HG03521 (cell line): ENCODE results near the gene CD63.

Experiments used
- ATAC-seq: cut with Tn5 transposase; IDR thresholded peaks from one replicate; pipeline ENCODE4 v1.9.1; 2021; ENCODE audit warnings: mild to moderate bottlenecking, moderate library complexity; ENCODE audit not compliant: unreplicated experiment

Gene CD63

GRCh38 chr12:55723516-55724225 is 5.1 kb downstream of the CD63 start:
- ATAC-seq = no peak

DNA sequence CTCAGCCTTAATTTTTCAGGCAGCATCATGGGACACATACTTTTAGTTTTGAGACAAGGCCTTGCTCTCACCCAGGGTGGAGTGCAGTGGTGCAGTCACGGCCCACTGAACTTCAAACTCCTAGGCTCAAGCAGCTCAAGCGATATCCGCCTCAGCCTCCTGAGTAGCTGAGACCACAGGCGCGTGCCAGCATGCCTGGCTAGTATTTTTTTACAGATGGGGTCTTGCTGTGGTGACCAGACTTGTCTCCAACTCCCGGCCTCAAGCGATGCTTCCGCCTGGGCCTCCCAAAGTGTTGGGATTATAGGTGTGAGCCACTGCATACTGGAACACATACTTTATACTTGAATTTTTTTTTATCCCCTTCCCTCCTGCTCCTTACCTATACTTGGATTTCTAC is 5.9 kb downstream of the CD63 start:
- ATAC-seq = no peak

GRCh38 chr12:55721601-55722213 is 7.1 kb downstream of the CD63 start:
- no peak for ATAC-seq

DNA sequence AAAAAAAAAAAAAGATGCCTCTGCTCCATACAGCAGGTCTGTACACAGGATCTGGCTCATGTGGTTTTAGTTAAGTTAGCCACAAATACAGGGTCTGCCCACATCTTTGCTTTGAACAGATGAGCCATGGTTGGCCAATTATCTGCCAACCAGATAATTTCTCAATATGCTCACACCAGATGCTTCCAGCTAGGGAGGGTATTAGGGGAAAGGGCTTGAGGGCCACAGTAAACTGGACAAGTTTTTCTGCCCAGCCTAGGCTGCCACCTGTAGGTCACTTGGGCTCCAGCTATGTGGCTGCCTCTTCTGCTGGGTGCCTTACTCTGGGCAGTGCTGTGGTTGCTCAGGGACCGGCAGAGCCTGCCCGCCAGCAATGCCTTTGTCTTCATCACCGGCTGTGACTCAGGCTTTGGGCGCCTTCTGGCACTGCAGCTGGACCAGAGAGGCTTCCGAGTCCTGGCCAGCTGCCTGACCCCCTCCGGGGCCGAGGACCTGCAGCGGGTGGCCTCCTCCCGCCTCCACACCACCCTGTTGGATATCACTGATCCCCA is 7.8 kb downstream of the CD63 start:
- no peak for ATAC-seq

- ATAC-seq = no peak
These were observed 8.7 kb downstream of the CD63 start, which contains the start of gene RDH5 for GRCh38 chr12:55720071-55720564. Gene RDH5 (plus strand): TSS chr12:55720393. CDS start chr12:55721185, 792 bp downstream.

- no peak for ATAC-seq
These were observed 9.4 kb downstream of the CD63 start for GRCh38 chr12:55719371-55719770.

- ATAC-seq = no peak
These were observed 10.1 kb downstream of the CD63 start for GRCh38 chr12:55718624-55719275.

DNA sequence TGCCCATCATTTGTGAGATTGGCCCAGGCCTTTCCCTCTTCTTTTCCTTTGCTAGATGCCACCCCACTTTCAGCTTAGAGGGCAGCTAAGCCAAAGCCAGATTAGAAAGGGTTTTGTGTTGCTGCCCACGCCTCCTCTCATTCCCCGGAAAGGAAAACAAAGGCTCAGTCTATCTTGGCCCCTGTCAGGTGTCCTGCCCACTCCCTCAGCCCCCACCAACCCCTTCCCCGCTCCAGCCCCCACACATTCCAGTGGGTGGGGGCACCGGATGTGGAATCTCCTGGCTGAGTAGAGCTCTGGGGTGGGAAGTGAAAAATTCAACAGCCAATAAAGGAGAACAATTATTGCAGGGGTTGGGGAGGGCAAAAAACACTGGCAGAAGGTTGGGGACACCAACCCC is 10.8 kb downstream of the CD63 start:
- ATAC-seq = no peak

- ATAC-seq = no peak
These were observed 11.5 kb downstream of the CD63 start for GRCh38 chr12:55717011-55718007.

DNA sequence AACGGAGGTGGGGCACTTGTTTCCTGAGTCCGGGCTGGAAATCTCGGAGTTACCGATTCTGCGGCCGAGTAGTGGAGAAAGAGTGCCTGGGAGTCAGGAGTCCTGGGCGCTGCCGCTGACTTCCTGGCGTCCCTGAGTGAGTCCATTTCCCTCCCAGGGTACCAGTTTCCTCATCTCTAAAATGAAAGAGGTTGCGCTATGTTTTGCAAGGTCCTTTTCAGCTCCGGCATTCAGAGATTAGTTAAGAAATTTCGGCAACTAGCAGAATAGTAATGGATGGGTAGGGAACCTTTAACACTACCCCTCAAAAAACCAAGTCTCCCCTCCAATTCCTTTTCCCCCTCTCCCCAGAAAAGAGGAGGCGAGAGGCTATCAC is 12.2 kb downstream of the CD63 start:
- peak; percentile 24 for ATAC-seq

- peak; percentile 93 for ATAC-seq
These were observed 12.8 kb downstream of the CD63 start, which contains the start of gene BLOC1S1 for GRCh38 chr12:55715833-55716581. Gene BLOC1S1 (plus strand): TSS chr12:55716046. CDS start chr12:55716052, 6 bp downstream.

GRCh38 chr12:55715169-55715764 is 13.5 kb downstream of the CD63 start:
- ATAC-seq = no peak

- no peak for ATAC-seq
These were observed 15.1 kb downstream of the CD63 start for GRCh38 chr12:55713721-55714120.

DNA sequence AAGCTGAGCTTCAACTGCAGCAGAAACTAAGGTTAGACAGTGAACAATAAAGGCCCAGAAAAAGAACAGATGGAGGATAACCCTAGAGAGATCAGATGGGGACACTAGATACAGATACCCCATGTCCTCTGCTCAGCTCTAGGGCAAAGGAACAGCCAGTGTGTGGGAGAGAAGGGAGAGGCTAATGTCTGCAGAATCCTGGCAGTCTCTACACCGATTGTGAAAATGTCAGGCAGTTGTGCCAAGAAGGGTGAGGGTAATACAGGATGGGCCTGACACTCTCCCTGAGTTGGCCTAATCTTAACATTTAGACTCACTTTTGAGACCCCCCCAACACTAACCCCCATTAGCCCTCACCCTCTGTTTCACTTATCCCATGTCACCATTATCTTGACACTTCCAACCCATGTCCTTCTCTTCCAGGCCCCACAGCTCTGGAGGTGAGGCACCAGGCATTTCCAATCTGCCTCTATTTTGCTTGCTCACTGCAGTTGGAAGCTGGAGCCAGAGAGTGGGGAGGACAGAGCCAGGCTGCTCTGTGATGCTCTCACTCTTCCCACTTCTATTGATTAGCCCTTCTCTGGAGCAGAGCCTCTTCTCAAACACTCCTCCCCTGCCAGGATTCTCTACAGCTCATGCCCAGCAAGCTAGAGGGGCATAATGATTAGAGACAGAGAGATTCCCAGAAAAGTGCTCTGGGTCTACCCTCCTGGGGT is 16.0 kb downstream of the CD63 start:
- ATAC-seq = no peak

DNA sequence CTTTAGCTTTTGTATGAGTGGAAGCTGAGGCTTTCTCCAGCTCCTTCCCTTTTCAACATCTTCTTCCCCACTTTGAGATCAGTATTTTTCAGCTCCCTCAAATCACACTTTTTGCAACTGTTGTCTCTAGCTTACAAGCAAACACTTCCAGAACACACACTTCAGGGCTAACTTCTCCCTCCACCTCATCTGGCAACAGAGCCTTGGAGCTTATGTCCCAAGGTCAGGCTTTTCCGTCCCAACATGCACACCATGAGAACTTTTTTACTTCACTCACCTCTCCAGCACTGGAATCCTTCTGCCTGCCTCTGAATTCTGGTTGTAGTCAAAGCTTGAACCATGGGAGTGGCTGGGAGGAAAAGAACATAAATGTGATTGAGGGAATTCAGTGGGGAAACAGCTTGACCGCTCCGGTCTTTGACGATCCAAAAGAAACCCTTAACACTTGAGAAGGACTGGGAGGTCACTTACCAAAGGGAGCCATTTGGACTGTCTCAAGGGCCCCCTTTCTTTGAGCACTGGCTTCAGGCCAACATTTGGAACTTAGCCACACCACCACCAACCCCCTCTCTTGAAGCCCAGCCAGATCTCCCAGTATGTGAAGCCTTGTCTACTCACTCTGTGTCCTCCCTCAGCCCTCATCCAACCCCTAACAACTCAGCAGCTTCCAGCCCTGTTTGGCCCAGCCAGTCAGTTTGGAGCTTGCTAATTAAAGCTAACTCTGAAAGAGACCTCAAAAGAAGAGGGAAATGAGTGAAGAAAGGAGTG is 16.8 kb downstream of the CD63 start:
- ATAC-seq = no peak

DNA sequence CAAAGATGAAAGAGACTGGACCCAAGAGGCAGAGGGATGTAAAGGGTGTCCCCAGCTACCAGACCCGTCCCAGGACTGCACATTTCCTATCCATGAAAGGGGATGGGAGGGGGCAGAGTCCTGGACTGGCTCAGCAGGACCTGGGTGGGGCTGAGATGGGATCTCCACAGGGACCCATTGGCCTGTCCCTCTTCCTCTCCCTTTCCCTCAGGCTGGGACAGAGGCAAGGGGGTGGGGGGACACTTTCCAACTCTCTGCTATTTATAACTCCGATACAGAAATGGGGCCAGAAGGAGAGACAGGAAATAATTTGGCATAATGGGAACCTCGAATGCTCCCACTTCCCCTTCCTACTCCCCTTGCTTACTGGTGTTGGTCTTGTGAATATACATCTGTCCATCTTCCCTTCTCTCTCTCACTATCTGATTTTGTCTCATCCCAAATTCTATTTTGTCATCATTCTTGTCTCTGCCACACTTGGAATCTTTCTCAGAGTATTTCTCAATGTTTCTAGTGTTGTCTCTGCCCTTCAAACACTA is 20.0 kb downstream of the CD63 start:
- ATAC-seq = no peak

GRCh38 chr12:55707841-55708694 is 20.7 kb downstream of the CD63 start, which contains the start of gene ITGA7:
Gene ITGA7 (minus strand): TSS chr12:55707904. CDS start chr12:55707682, 222 bp downstream.
- ATAC-seq = no peak
